A673 (cell line): Measurements from ENCODE around the gene ARHGAP32. TPM values are rescaled to one million over a fixed set of nuclear protein-coding genes. Genes with fewer than 3 reads are reported as not detected.

Experiments
- BruUV-seq: library from RNA; stranded (reverse); fragments of 400-500 nt; replicated peaks from 2 replicates; lab custom pipeline; 2021; lab: Mats Ljungman, UMichigan
- CTCF ChIA-PET: fragments of 300-600 bp; sonication (Branson Sonifier 250); formaldehyde crosslinking; loops from one replicate; lab custom pipeline; 2022; ENCODE audit warnings: antibody characterized with exemption; lab: Charles Lee
- POLR2A ChIA-PET: fragments of 300-600 bp; sonication (Branson Sonifier 250); formaldehyde crosslinking; loops from one replicate; lab custom pipeline; 2022; ENCODE audit warnings: antibody characterized with exemption; ENCODE audit not compliant: low non-redundant PET; lab: Charles Lee
- DNase-seq: peaks from one replicate; pipeline ENCODE4 v3.0.0-alpha.2; 2015; ENCODE audit warnings: low spot score
- H3K27ac ChIP-seq: fragments of 200-600 bp; sonication (generic); 2 replicates; pipeline ENCODE4 v1.5.1; 2016; ENCODE audit warnings: mixed run types, low read depth, mild to moderate bottlenecking, mixed read lengths, antibody characterized with exemption, low read length; ENCODE audit not compliant: poor library complexity, severe bottlenecking
- H3K27me3 ChIP-seq: fragments of 200-600 bp; sonication (generic); replicated peaks from 2 replicates; pipeline ENCODE4 v1.6.1; 2017; ENCODE audit warnings: mixed run types, low read depth, mild to moderate bottlenecking, mixed read lengths, antibody characterized with exemption, low read length; ENCODE audit not compliant: insufficient read depth, poor library complexity
- H3K36me3 ChIP-seq: fragments of 200-600 bp; sonication (generic); 2 replicates; pipeline ENCODE4 v1.6.1; 2016; ENCODE audit warnings: mixed run types, mild to moderate bottlenecking, mixed read lengths, antibody characterized with exemption, low read length; ENCODE audit not compliant: insufficient read depth, poor library complexity, severe bottlenecking
- H3K4me1 ChIP-seq: fragments of 200-600 bp; sonication (generic); 2 replicates; pipeline ENCODE4 v1.6.1; 2017; ENCODE audit warnings: mixed run types, mild to moderate bottlenecking, mixed read lengths, antibody characterized with exemption, low read length; ENCODE audit not compliant: insufficient read depth, poor library complexity, severe bottlenecking
- H3K4me3 ChIP-seq: fragments of 200-600 bp; sonication (generic); 2 replicates; pipeline ENCODE4 v1.5.1; 2016; ENCODE audit warnings: low read depth, mixed run types, mild to moderate bottlenecking, mixed read lengths, low read length; ENCODE audit not compliant: poor library complexity, severe bottlenecking
- H3K9me3 ChIP-seq: fragments of 200-600 bp; sonication (generic); 2 replicates; pipeline ENCODE4 v1.6.1; 2016; ENCODE audit warnings: mixed run types, low read depth, mild to moderate bottlenecking, mixed read lengths, antibody characterized with exemption, low read length; ENCODE audit not compliant: poor library complexity, severe bottlenecking
- CTCF ChIP-seq: fragments of 300-800, 200-600 bp; sonication (generic); conservative IDR thresholded peaks from 2 replicates; pipeline ENCODE4 v1.5.1; 2017; ENCODE audit warnings: low read depth, mild to moderate bottlenecking, antibody characterized with exemption, low read length, moderate library complexity, mixed read lengths
- EZH2 ChIP-seq: fragments of 200-600 bp; sonication (generic); IDR thresholded peaks from 2 replicates; pipeline ENCODE4 v1.6.1; 2017; ENCODE audit warnings: borderline replicate concordance, low read depth, mild to moderate bottlenecking, mixed read lengths, antibody characterized with exemption, low read length; ENCODE audit not compliant: poor library complexity, severe bottlenecking
- intact Hi-C: fragments of 100-400 bp; cut with micrococcal nuclease; formaldehyde crosslinking; loops from one replicate; pipeline ENCODE4 v1.10.0; 2022; ENCODE audit not compliant: unreplicated experiment
- total RNA-seq: library from RNA; stranded (reverse); gene quantifications from 2 replicates; pipeline ENCODE4 v1.2.3, GENCODE V29; 2021

The ARHGAP32 gene
- total RNA-seq, 1 experiment from 2014 or later, result 42.8 TPM

DNA sequence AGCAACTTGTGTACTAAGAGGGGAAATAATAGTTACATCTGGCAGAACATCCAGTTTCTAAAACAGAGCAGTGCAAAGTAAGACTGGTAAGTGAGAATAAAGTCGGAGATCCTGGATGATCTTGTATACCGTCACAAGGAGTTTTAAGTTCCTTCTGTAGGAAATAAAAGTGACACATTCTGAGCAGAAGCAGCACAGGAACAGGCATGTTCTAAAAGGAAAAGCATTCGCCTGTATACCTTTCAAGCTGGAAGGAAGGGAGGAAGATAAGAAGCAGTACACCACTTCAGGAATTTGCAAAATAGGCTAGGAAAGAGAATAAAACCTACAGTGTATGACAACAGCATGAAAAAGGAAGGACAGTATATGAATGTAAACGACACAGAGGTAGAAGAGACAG is 143.2 kb downstream of the ARHGAP32 start:
- Histone ChIP-seq H3K4me3 (no peak overlapping the region), H3K9me3 (no peaks in the 10 kb centered on the region), H3K36me3 (no peaks in the 10 kb centered on the region), H3K27me3 (no peaks in the 10 kb centered on the region), H3K4me1 (no peaks in the 10 kb centered on the region), H3K27ac (no peak overlapping the region)
- TF ChIP-seq EZH2 (no peak), CTCF (no peak)
- ChIA-PET POLR2A (no interaction called here), CTCF (no interaction called here)
- no TSS peak for BruUV-seq
- intact Hi-C loops, result no loop called here
- DNase-seq, result no peak

DNA sequence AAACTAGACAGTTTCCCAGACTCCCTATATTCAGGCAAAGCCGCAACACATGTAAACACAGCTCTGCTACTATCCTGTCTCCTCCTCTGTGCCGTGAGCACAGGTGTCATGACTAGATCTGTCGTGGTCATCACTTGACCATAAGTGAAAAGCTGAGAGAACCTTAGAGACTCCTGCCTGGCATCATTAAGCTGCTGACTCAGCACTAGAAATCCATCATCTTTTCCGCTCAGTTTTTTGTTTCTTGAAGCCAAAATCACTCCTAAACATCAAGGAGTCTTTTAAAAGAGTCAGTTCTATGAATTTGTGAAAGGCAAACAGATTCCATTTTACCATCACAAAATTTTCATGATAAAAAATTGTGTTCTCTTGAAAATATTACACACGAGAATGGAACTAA is 147.0 kb downstream of the ARHGAP32 start:
- BruUV-seq, result no TSS peak
- no peak overlapping the region for H3K4me3 ChIP-seq
- H3K27ac ChIP-seq, result no peak overlapping the region
- ChIA-PET POLR2A (no interaction called here), CTCF (no interaction called here)
- no peaks in the 10 kb centered on the region for H3K36me3 ChIP-seq
- no peak for DNase-seq
- H3K4me1 ChIP-seq, result no peaks in the 10 kb centered on the region
- intact Hi-C loops, result no loop called here
- no peaks in the 10 kb centered on the region for H3K9me3 ChIP-seq
- no peak for TF ChIP-seq CTCF
- no peak for TF ChIP-seq EZH2
- no peaks in the 10 kb centered on the region for H3K27me3 ChIP-seq

GRCh38 chr11:129042503-129042902 is 149.6 kb downstream of the ARHGAP32 start:
- CTCF ChIA-PET, result no interaction called here
- no peak for TF ChIP-seq CTCF
- no peak for TF ChIP-seq EZH2
- Histone ChIP-seq H3K4me1 (no peaks in the 10 kb centered on the region), H3K27me3 (no peaks in the 10 kb centered on the region), H3K9me3 (no peaks in the 10 kb centered on the region), H3K36me3 (no peaks in the 10 kb centered on the region), H3K27ac (no peak overlapping the region), H3K4me3 (no peak overlapping the region)
- intact Hi-C loops, result no loop called here
- BruUV-seq, result no TSS peak
- no peak for DNase-seq
- POLR2A ChIA-PET, result no interaction called here
